Tibial artery (tissue), 4 donors: ENCODE measurements around the gene RIPOR3.

Experiments
- DNase-seq, 2 donors: peaks; one replicate each; pipeline ENCODE4 v3.0.0-alpha.2; 2019
- H3K27ac ChIP-seq, 2 donors: fragments of 200-600 bp; sonication (generic) in 1 of 2; 1 replicate in 1 of 2; 2 replicates in 1 of 2; pipeline ENCODE4 v1.5.1; 2018 to 2019; ENCODE audit warnings: mild to moderate bottlenecking in 1 of 2
- H3K27me3 ChIP-seq, 2 donors: fragments of 200-600 bp; sonication (generic) in 1 of 2; one replicate each; pipeline versions ENCODE4 v1.5.1 to v1.6.0; 2016 to 2019
- H3K36me3 ChIP-seq, 3 donors: fragments of 200-600 bp; sonication (generic) in 2 of 3; one replicate each; pipeline ENCODE4 v1.5.1; 2016 to 2019; ENCODE audit warnings: mild to moderate bottlenecking in 2 of 3
- H3K4me1 ChIP-seq, 4 donors: fragments of 200-600 bp; sonication (generic) in 2 of 4; 1 replicate in 3 of 4; 2 replicates in 1 of 4; pipeline ENCODE4 v1.5.1; 2016 to 2019
- H3K4me3 ChIP-seq, 2 donors: fragments of 200-600 bp; sonication (generic) in 1 of 2; 1 replicate in 1 of 2; 2 replicates in 1 of 2; pipeline ENCODE4 v1.5.1; 2018 to 2019; ENCODE audit warnings: mild to moderate bottlenecking in 2 of 2
- H3K9me3 ChIP-seq, 3 donors: fragments of 200-600 bp; sonication (generic) in 1 of 3; one replicate each; pipeline ENCODE4 v1.5.1; 2016 to 2019
- intact Hi-C: fragments of 100-400 bp; cut with DNase I; formaldehyde crosslinking; loops from one replicate; pipeline ENCODE4 v1.15.0; 2023; ENCODE audit warnings: low total_unique reads
- TF ChIP-seq, protein P1 (sequence below), 2 experiments: fragments of 200-600 bp in 1 of 2; fragments of 450-650 bp in 1 of 2; IDR thresholded peaks; one replicate each; pipeline ENCODE4 v1.5.1; 2017 to 2019; ENCODE audit warnings: antibody characterized with exemption in 2 of 2, mild to moderate bottlenecking in 1 of 2, moderate library complexity in 1 of 2

The RIPOR3 gene

DNA sequence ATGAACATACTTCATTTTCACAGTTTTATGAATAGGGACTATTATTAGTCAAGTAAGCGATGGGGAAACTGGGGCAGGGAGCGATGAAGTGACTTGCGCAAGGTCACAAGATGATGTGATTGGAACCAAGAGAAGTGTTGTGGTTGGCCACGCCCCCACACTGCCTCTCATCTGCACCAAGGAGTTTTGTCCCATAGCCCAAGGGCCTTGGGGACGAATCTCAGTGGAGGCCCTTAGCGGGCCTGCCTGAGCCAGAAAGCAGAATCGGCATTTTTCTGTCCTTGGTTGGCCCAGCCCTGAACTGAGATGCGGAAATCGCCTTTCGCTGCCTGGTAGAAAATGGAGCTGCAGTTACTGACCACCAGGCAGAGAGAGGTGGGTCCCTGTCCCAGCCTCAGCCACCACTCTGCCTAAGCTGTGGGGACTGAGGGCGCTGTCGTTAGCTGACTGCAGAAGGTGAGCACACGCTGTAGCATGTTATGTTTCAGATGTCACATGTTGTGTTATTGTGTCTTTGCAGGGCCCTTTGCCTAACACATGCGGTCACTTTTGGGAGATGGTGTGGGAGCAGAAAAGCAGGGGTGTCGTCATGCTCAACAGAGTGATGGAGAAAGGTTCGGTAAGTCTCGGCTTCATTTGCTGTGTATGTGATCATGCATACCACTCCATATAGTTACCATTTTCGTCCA, 123.3 kb downstream of the RIPOR3 start:
- Histone ChIP-seq H3K36me3 (peaks cover 20 to 49% (median 38%) of the 10 kb centered on the region in 3 donors), H3K4me3 (no peak overlapping the region), H3K9me3 (no peaks in the 10 kb centered on the region), H3K27ac (no peak overlapping the region), H3K4me1 (peaks cover 0 to 20% (median 8%) of the 10 kb centered on the region in 4 donors), H3K27me3 (no peaks in the 10 kb centered on the region)
- intact Hi-C loops = no loop called here
- TF ChIP-seq, protein P1, sequence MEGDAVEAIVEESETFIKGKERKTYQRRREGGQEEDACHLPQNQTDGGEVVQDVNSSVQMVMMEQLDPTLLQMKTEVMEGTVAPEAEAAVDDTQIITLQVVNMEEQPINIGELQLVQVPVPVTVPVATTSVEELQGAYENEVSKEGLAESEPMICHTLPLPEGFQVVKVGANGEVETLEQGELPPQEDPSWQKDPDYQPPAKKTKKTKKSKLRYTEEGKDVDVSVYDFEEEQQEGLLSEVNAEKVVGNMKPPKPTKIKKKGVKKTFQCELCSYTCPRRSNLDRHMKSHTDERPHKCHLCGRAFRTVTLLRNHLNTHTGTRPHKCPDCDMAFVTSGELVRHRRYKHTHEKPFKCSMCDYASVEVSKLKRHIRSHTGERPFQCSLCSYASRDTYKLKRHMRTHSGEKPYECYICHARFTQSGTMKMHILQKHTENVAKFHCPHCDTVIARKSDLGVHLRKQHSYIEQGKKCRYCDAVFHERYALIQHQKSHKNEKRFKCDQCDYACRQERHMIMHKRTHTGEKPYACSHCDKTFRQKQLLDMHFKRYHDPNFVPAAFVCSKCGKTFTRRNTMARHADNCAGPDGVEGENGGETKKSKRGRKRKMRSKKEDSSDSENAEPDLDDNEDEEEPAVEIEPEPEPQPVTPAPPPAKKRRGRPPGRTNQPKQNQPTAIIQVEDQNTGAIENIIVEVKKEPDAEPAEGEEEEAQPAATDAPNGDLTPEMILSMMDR (IDR thresholded peaks at IDR 0.05) = no peak
- no peak for DNase-seq

DNA sequence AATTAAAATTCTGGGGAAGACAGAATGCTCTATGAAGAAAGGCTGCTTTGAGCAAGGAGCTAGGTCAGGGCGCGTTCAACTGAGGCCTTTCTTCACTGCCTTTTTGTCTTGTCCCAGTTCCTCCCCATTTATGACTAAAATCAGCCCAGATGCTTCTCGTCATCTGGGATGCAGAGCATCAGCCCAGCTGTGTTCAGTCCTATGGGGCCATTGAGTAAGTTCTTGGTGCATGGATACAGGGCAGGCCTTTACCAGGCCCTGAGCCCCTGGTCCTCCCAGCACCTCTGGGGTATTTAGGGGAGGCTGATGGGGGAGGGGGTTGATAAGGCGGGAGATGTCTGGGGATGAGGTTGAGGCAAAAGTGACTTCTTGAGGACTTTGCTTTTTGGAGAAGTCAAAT, 125.5 kb downstream of the RIPOR3 start:
- intact Hi-C loops = no loop called here
- H3K4me1 ChIP-seq = peaks cover 0 to 23% (median 9%) of the 10 kb centered on the region in 4 donors
- no peaks in the 10 kb centered on the region for H3K27me3 ChIP-seq
- DNase-seq = no peak
- H3K9me3 ChIP-seq = no peaks in the 10 kb centered on the region
- H3K36me3 ChIP-seq = peaks cover 31 to 56% (median 53%) of the 10 kb centered on the region in 3 donors
- no peak overlapping the region for H3K4me3 ChIP-seq
- no peak overlapping the region for H3K27ac ChIP-seq
- TF ChIP-seq, protein P1 (IDR thresholded peaks at IDR 0.05) = no peak

DNA sequence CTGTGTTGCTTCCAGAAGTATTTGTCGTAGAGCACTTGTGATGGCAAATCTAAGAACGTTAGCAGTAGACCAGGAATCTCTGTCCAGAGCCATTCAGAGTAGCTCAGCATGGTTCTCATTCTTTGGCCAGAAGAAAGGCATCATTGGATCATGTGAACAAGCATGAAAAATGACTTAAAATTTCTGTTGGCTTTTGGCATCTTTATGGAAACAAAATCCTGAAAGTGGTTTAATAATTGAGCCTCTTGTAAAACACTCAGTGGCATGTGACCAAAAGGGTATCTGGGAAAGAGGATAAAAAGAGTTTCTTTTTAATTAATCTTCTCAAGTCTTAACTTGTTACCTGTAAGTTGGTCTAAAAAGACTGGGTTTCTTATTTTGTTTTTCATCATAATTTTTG, 126.0 kb downstream of the RIPOR3 start:
- intact Hi-C loops = no loop called here
- H3K36me3 ChIP-seq = peaks cover 31 to 56% (median 53%) of the 10 kb centered on the region in 3 donors
- H3K4me1 ChIP-seq = peaks cover 0 to 26% (median 12%) of the 10 kb centered on the region in 4 donors
- no peaks in the 10 kb centered on the region for H3K9me3 ChIP-seq
- no peak for DNase-seq
- no peak overlapping the region for H3K4me3 ChIP-seq
- H3K27me3 ChIP-seq = no peaks in the 10 kb centered on the region
- H3K27ac ChIP-seq = no peak overlapping the region
- TF ChIP-seq, protein P1 (IDR thresholded peaks at IDR 0.05) = no peak

DNA sequence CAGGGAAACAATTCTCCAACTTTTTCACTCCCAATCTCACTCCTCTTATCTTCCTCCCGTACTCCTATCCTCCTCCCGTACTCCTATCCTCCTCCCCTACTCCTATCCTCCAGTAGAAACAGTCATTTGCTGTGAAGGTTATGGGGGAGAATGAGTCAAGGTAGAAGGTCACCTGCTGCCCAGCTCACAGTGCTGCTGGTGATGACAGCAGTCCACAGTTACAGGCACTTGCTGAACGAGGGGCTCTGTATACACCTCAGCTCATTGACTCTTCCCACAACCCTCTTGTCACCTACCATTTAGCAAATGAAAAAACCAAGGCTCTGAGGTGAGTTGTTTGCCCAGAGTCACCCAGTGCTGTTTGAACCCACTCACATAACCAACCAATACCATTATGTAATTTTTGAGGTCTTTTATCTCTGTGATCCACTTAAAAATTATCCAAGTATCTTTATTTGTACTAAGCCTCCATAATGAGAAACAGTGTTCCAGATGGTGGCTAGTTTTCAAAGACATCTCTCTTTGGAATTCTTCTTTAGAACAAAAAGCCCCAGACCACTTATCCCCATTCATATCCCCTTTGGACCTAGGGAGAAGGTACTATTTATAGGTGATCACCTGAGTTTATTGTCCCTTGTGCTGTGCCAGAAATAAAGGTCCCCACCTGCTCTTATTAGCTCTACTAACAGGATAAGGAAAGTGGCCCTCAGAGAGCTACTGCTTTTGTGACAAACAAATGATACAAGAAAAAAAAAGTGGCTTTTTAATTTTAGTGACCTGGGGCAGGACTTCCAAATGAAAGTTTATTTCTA, 128.0 kb downstream of the RIPOR3 start:
- H3K36me3 ChIP-seq = peaks cover 21 to 42% (median 39%) of the 10 kb centered on the region in 3 donors
- no peak overlapping the region for H3K4me3 ChIP-seq
- TF ChIP-seq, protein P1 (IDR thresholded peaks at IDR 0.05) = no peak
- intact Hi-C loops = no loop called here
- H3K9me3 ChIP-seq = no peaks in the 10 kb centered on the region
- DNase-seq = no peak
- H3K27ac ChIP-seq = no peak overlapping the region
- H3K4me1 ChIP-seq = peaks cover 0 to 31% (median 14%) of the 10 kb centered on the region in 4 donors
- H3K27me3 ChIP-seq = no peaks in the 10 kb centered on the region

DNA sequence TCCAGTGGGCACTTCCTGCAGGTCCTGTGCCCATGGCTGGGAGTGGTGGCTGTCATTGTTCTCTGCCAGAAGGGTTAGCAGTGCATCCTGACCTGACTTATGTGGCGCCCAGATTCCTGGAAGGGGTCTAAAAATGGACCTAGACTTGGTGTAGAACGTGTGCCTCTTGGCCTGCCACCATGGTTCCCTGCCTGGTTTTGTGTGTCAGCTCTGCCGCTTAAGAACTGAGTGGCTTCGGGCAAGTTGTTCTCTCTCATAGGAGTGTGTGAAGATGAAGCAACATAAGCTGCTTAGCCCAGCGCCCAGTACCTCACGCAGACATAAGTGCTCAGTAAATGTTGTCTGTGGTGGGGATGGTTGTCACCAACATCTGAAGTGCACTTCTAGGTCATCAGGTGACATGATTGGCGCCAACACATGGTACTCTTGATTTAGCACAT, 129.1 kb downstream of the RIPOR3 start:
- DNase-seq = no peak
- Histone ChIP-seq H3K36me3 (peaks cover 18 to 38% (median 36%) of the 10 kb centered on the region in 3 donors), H3K27ac (peak overlapping the region; percentile 54 to 70), H3K4me1 (peaks cover 0 to 31% (median 14%) of the 10 kb centered on the region in 4 donors), H3K9me3 (no peaks in the 10 kb centered on the region), H3K4me3 (no peak overlapping the region), H3K27me3 (no peaks in the 10 kb centered on the region)
- TF ChIP-seq, protein P1 (IDR thresholded peaks at IDR 0.05) = no peak
- intact Hi-C loops = no loop called here
